HEK293T (cell line): ENCODE data around the gene STX10.

Experiments used
- ARNT ChIP-seq: fragments of 450-650 bp; IDR thresholded peaks from 2 replicates; pipeline ENCODE4 v1.6.1; 2017; ENCODE audit warnings: mild to moderate bottlenecking
- BHLHE40 ChIP-seq: fragments of 450-650 bp; IDR thresholded peaks from 2 replicates; pipeline ENCODE4 v1.6.1; 2016; ENCODE audit warnings: mild to moderate bottlenecking, moderate library complexity, borderline replicate concordance
- FOXA1 ChIP-seq: fragments of 450-650 bp; IDR thresholded peaks from 2 replicates; pipeline ENCODE4 v1.6.1; 2016; ENCODE audit warnings: mild to moderate bottlenecking
- FOXK2 ChIP-seq: fragments of 450-650 bp; IDR thresholded peaks from 2 replicates; pipeline ENCODE4 v1.6.1; 2016; ENCODE audit warnings: mild to moderate bottlenecking
- FOXM1 ChIP-seq: fragments of 450-650 bp; IDR thresholded peaks from 2 replicates; pipeline ENCODE4 v1.6.1; 2017; ENCODE audit warnings: mild to moderate bottlenecking, borderline replicate concordance
- PKNOX1 ChIP-seq: fragments of 450-650 bp; IDR thresholded peaks from 2 replicates; pipeline ENCODE4 v1.6.1; 2016
- SP1 ChIP-seq: fragments of 450-650 bp; IDR thresholded peaks from 2 replicates; pipeline ENCODE4 v1.6.1; 2017
- SUZ12 ChIP-seq: fragments of 450-650 bp; IDR thresholded peaks from 2 replicates; pipeline ENCODE4 v1.6.1; 2016; ENCODE audit warnings: mild to moderate bottlenecking
- ZNF384 ChIP-seq: fragments of 450-650 bp; IDR thresholded peaks from 2 replicates; pipeline ENCODE4 v1.6.1; 2016

- TF ChIP-seq FOXA1 (no peak), SP1 (no peak), FOXM1 (no peak), BHLHE40 (no peak), SUZ12 (no peak), PKNOX1 (no peak), FOXK2 (no peak), ARNT (no peak), ZNF384 (no peak)
These were observed 45.5 kb upstream of the STX10 start for GRCh38 chr19:13195678-13196077.
